ENCODE results near the gene GLP2R. TPM values are rescaled to one million over a fixed set of nuclear protein-coding genes. Genes with fewer than 3 reads are reported as not detected.

Gene GLP2R
- polyA plus RNA-seq, 1 donor from 2014 or later: not detected

DNA sequence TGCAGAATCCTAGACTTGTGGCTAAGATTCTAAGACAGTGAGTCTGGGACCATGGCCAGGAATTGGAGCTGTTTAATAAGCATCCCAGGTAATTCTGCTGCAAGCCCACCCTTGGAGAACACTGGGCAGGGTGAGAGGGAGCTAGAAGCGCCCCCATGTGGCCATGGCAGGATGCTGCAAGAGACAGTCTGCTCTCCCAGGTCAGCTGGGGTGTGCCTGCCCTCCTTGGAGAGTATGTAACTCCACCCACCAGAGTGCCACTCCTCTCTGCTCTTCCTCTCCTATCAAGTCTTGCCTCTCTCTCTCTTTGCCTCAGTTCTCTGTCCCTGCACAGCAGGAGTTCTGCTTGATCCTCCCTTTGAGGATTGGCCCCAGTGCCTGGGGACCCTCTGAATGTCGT, 64.4 kb downstream of the GLP2R start:
- no peaks in the 10 kb centered on the region for H3K9me2 ChIP-seq (ENCODE audit: insufficient read depth, low read length)
- no peaks in the 10 kb centered on the region for H3K27me3 ChIP-seq (ENCODE audit: insufficient read depth, low read depth, low read length)
- no peak overlapping the region for H3K27ac ChIP-seq (ENCODE audit: low read length)
- no peak overlapping the region for H3K4me2 ChIP-seq (ENCODE audit: low read length)
- no peak overlapping the region for H2AFZ ChIP-seq (ENCODE audit: low read depth, low read length)
- no peaks in the 10 kb centered on the region for H3K9me3 ChIP-seq (ENCODE audit: low read length)
- no peaks in the 10 kb centered on the region for H3F3A ChIP-seq (ENCODE audit: insufficient read depth, low read length, poor library complexity, severe bottlenecking)
- H3K4me3 ChIP-seq (ENCODE audit: low read length): no peak overlapping the region
- TF ChIP-seq, protein P1, sequence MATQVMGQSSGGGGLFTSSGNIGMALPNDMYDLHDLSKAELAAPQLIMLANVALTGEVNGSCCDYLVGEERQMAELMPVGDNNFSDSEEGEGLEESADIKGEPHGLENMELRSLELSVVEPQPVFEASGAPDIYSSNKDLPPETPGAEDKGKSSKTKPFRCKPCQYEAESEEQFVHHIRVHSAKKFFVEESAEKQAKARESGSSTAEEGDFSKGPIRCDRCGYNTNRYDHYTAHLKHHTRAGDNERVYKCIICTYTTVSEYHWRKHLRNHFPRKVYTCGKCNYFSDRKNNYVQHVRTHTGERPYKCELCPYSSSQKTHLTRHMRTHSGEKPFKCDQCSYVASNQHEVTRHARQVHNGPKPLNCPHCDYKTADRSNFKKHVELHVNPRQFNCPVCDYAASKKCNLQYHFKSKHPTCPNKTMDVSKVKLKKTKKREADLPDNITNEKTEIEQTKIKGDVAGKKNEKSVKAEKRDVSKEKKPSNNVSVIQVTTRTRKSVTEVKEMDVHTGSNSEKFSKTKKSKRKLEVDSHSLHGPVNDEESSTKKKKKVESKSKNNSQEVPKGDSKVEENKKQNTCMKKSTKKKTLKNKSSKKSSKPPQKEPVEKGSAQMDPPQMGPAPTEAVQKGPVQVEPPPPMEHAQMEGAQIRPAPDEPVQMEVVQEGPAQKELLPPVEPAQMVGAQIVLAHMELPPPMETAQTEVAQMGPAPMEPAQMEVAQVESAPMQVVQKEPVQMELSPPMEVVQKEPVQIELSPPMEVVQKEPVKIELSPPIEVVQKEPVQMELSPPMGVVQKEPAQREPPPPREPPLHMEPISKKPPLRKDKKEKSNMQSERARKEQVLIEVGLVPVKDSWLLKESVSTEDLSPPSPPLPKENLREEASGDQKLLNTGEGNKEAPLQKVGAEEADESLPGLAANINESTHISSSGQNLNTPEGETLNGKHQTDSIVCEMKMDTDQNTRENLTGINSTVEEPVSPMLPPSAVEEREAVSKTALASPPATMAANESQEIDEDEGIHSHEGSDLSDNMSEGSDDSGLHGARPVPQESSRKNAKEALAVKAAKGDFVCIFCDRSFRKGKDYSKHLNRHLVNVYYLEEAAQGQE (IDR thresholded peaks at IDR 0.05; ENCODE audit: borderline replicate concordance): no peak
- H4K20me1 ChIP-seq (ENCODE audit: insufficient read depth): no peaks in the 10 kb centered on the region
- H3K9ac ChIP-seq (ENCODE audit: low read length): no peak overlapping the region
- H3K36me3 ChIP-seq (ENCODE audit: insufficient read depth, low read length): no peaks in the 10 kb centered on the region
- H3K79me2 ChIP-seq (replicated peaks; ENCODE audit: insufficient read depth, low read length): no peaks in the 10 kb centered on the region

DNA sequence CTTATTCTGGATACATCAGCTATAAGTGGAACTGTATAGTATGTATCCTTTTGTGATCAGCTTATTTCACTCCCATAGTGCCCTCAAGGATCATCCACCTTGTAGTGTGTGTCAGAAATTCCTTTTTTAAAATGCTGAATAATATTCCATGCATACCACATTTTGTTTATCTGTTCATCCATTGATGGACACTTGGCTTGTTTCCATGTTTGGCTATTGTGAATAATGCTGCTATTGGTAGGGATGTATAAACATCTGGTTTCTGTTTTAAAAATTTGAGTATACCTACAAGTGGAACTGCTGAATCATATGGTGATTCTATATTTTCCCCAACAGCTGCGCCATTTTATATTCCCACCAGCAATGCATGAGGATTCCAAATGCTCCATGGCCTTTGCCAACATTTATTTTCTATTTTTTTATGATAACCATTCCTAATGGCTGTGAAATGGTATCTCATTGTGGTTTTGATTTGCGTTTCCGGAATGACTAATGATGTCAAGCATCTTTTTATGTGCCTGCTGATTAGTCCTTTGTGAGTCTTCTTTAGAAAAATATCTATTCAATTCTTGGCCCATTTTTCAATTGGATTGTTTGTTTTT, 67.8 kb downstream of the GLP2R start:
- no peak overlapping the region for H3K27ac ChIP-seq (ENCODE audit: low read length)
- TF ChIP-seq EP300 (conservative IDR thresholded peaks at IDR 0.05; ENCODE audit: poor library complexity, severe bottlenecking) (no peak), EZH2 (IDR thresholded peaks at IDR 0.05; ENCODE audit: borderline replicate concordance, insufficient read depth, low read length, poor library complexity, severe bottlenecking) (no peak), POLR2AphosphoS5 (IDR thresholded peaks at IDR 0.05) (no peak), TAF1 (IDR thresholded peaks at IDR 0.05; ENCODE audit: low read depth) (no peak), RAD21 (conservative IDR thresholded peaks at IDR 0.05) (no peak), MXI1 (conservative IDR thresholded peaks at IDR 0.05; ENCODE audit: poor library complexity, severe bottlenecking) (no peak), SMC3 (conservative IDR thresholded peaks at IDR 0.05; ENCODE audit: poor library complexity) (no peak)
- TF ChIP-seq, protein P1 (IDR thresholded peaks at IDR 0.05; ENCODE audit: borderline replicate concordance): no peak
- TF ChIP-seq, protein P2, sequence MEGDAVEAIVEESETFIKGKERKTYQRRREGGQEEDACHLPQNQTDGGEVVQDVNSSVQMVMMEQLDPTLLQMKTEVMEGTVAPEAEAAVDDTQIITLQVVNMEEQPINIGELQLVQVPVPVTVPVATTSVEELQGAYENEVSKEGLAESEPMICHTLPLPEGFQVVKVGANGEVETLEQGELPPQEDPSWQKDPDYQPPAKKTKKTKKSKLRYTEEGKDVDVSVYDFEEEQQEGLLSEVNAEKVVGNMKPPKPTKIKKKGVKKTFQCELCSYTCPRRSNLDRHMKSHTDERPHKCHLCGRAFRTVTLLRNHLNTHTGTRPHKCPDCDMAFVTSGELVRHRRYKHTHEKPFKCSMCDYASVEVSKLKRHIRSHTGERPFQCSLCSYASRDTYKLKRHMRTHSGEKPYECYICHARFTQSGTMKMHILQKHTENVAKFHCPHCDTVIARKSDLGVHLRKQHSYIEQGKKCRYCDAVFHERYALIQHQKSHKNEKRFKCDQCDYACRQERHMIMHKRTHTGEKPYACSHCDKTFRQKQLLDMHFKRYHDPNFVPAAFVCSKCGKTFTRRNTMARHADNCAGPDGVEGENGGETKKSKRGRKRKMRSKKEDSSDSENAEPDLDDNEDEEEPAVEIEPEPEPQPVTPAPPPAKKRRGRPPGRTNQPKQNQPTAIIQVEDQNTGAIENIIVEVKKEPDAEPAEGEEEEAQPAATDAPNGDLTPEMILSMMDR (IDR thresholded peaks at IDR 0.05; ENCODE audit: poor library complexity, severe bottlenecking): no peak

More for the DNA sequence above, 67.8 kb downstream of the GLP2R start:
- Histone ChIP-seq H3K36me3 (ENCODE audit: insufficient read depth, low read length) (no peaks in the 10 kb centered on the region), H3F3A (ENCODE audit: insufficient read depth, low read length, poor library complexity, severe bottlenecking) (no peaks in the 10 kb centered on the region), H3K9me2 (ENCODE audit: insufficient read depth, low read length) (no peaks in the 10 kb centered on the region), H2AFZ (ENCODE audit: low read depth, low read length) (no peak overlapping the region), H3K79me2 (replicated peaks; ENCODE audit: insufficient read depth, low read length) (no peaks in the 10 kb centered on the region), H4K20me1 (ENCODE audit: insufficient read depth) (no peaks in the 10 kb centered on the region), H3K9ac (ENCODE audit: low read length) (no peak overlapping the region), H3K4me3 (ENCODE audit: low read length) (no peak overlapping the region), H3K4me2 (ENCODE audit: low read length) (no peak overlapping the region), H3K27me3 (ENCODE audit: insufficient read depth, low read depth, low read length) (no peaks in the 10 kb centered on the region), H3K9me3 (ENCODE audit: low read length) (no peaks in the 10 kb centered on the region)
